NB4 (cell line): ENCODE results near the gene RAD51B.

ENCODE experiments used
- DNase-seq: peaks from one replicate; pipeline ENCODE4 v3.0.0; 2010; ENCODE audit warnings: low read depth
- H3K4me3 ChIP-seq: one replicate; pipeline ENCODE4 v1.5.1; 2011; ENCODE audit warnings: mild to moderate bottlenecking, low read depth, low read length, moderate library complexity
- CTCF ChIP-seq: IDR thresholded peaks from one replicate; pipeline ENCODE4 v1.5.1; 2012; ENCODE audit warnings: low read depth, low read length
- MYC ChIP-seq: IDR thresholded peaks from 2 replicates; pipeline ENCODE4 v1.6.1; 2011; ENCODE audit warnings: low read depth, low read length
- POLR2A ChIP-seq: IDR thresholded peaks from 2 replicates; pipeline ENCODE4 v1.6.1; 2011; ENCODE audit warnings: mild to moderate bottlenecking; ENCODE audit not compliant: insufficient read length; ENCODE audit errors: extremely low read depth
- TF ChIP-seq, protein P1 (sequence below): IDR thresholded peaks from 2 replicates; pipeline ENCODE4 v1.6.1; 2011; ENCODE audit warnings: low read depth, low read length

The RAD51B gene

DNA sequence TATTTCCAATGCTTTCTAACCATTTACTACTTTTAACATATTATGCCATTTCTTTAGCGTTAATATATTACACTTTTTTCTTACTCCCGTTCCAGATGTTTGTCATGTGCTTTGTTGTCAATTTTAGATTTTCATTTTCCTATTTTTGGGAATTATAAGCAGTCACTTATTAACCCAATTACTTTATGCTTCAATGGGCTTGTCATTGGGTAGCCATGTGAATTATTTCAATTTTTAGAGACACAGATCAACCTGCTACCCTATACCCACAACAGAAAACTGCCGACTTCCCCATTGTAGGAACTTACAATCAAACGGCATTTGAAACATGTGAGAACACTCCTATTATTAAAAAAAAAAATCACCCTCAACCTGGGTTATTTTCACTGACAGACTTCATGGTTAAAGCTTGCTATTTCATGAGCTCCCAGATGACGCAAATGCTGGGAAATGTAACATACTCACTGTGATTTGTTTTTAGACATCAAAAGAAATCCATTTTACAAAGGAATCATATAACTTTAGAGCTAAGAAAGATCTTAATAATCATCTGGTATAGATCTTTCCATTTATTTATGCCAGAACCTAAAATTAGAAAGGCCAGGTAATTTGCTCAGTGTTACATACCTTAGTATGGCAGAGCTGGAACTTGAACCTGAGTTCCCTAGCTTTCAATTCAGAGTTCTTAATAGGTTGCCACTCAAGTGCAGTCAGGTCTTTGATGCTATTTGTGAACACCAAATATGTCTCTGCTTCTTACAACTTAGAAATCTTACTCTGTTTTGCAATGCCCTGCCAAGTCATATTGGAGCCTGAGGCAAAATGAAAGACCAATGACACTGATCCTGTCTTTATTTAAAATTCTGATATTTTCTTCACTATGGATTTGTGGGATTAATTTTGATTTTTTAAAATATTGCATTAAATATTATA lies 340.4 kb downstream of the RAD51B start:
- no peak overlapping the region for H3K4me3 ChIP-seq
- no peak for TF ChIP-seq POLR2A
- TF ChIP-seq CTCF, result no peak
- TF ChIP-seq, protein P1, sequence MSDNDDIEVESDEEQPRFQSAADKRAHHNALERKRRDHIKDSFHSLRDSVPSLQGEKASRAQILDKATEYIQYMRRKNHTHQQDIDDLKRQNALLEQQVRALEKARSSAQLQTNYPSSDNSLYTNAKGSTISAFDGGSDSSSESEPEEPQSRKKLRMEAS, result no peak
- no peak for TF ChIP-seq MYC
- no peak for DNase-seq

DNA sequence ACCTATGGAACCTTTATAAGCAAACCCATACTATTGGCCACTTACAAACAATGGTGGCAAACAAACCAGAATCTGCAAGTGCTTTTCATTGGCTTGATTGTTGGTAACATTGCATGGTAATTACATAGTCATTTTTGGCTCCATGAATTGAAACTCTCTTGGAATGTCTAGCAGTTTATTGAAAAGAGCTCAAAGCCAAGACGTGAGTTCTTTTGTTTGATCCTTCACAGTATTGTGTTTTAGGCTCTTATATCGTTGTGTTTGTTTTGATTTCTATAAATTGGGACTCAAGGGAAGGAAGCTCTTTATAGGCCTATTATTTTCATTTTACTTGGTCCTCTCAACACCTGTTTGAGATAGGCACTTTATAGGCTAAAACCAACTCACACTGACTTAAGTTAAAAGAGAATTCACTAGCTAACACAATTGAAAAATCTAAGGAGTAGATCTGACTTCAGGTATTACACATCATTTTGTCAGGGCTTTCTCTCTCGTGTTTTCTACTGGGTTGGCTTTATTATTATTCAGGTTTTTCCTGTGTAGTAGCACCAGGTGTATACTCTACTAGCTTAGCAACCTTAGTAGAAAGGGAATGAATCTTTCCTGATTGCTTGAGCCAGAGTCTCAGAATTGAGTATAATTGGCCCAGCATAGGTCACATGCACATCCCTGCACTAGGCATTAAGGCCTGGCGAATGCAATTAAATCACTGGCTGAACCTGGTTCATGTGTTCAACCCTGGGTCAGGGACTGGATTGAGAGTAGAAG lies 341.4 kb downstream of the RAD51B start:
- no peak for DNase-seq
- TF ChIP-seq MYC, result no peak
- no peak for TF ChIP-seq CTCF
- TF ChIP-seq, protein P1, result no peak
- no peak for TF ChIP-seq POLR2A
- H3K4me3 ChIP-seq, result no peak overlapping the region

GRCh38 chr14:68162887-68163286 lies 343.3 kb downstream of the RAD51B start:
- no peak for DNase-seq
- TF ChIP-seq MYC (no peak), POLR2A (no peak), CTCF (no peak)
- TF ChIP-seq, protein P1, result no peak
- H3K4me3 ChIP-seq, result no peak overlapping the region

DNA sequence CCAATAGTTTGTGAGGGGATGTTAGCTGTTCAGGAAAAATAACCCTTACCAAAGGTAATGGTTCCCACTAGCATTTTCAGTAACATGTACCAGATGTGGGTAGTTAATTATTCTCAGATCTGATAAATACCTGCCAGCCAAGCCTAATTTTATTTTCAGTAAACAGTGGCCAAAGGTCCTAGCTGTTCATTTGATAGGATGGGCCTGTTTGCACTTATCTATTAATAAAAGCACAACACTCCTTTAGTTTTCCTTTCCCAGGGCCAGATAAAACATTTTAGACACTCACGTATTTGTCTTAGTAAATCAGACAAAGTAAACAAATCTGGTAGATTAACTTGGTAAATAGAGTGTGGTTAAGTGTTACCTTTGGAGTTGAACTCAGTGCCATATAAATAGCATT lies 345.1 kb downstream of the RAD51B start:
- no peak for DNase-seq
- TF ChIP-seq POLR2A, result no peak
- no peak for TF ChIP-seq MYC
- no peak for TF ChIP-seq CTCF
- TF ChIP-seq, protein P1, result no peak
- no peak overlapping the region for H3K4me3 ChIP-seq

DNA sequence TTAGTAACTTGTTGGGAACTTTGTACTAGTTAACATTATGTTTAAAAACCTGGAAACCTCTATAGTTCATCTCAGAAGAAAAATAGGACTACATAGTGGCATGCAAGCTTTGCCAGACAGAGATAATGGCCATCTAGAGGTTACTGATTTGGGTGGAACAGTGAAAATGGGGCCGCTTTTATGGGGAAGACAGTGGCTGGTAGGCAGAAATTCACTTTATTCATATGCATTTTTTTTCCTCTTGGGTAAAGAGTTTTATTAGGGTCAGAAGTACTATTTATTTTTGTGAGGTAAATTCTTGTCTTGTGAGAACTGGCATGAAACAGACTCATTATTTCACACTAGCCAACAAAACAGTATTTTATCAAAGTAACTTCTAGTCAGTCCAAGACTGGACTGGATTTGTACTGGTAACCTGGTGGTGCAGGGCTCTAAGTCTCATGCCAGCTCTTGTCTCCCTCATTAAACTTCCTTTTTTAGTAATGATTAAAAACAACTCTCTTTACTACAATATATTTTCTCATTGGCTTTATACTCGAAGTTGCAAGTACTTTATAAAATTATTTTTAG lies 345.8 kb downstream of the RAD51B start:
- TF ChIP-seq MYC, result no peak
- H3K4me3 ChIP-seq, result no peak overlapping the region
- DNase-seq, result no peak
